ENCODE measurements around the gene CTNNBIP1.

The CTNNBIP1 gene

DNA sequence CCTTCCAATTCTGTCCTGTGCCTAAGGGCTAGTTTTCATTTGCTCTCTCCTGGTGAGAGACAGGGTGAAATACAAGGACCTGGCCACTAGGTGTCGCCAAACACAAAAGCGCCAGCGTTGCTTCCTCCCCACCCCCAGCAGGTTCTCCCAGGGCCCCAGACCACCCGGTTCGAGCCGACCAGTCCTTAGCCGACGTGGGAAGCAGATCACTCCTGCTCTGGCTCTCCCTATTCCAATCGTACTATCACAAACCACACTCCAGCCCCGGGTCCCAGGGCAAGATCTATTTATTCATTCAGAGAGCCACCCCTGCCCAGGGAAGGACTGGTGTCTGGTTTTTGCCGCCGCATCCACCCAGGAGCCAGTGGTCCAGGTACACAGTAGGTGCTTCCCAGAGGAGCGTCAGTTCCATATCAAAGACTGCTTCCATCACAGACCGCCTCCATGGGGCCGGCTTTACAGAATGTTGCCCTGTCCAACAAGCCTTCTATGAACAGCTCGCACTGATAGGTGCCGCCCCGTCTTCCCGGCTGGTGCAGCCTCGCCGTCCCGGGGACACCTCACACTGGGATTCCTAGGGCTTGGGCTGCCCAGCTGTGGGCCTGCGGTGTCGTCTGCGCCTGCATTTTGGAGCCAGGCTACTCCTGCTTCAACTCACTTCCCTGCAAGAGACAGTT lies 35.0 kb downstream of the CTNNBIP1 start:
- no peak overlapping the region for H3K18ac ChIP-seq (ENCODE audit: low read length)
- H3K79me2 ChIP-seq (ENCODE audit: control insufficient read depth, insufficient read depth, low read length, poor library complexity) = no peaks in the 10 kb centered on the region
- no peak overlapping the region for H2BK12ac ChIP-seq (ENCODE audit: low read length)
- no peak overlapping the region for H3K9ac ChIP-seq (ENCODE audit: low read length)
- no CpG with 5 or more reads among the region's 25 CpGs for WGBS (ENCODE audit: extremely low coverage, insufficient coverage, insufficient read length)
- no peak overlapping the region for H3K23ac ChIP-seq (ENCODE audit: low read length)
- no peak overlapping the region for H3K4me3 ChIP-seq (ENCODE audit: low read depth, low read length)
- no peak overlapping the region for H3K27ac ChIP-seq (ENCODE audit: low read depth, low read length)
- H4K91ac ChIP-seq (ENCODE audit: low read depth, low read length) = no peak overlapping the region
- H3K4ac ChIP-seq (ENCODE audit: low read depth, low read length) = no peak overlapping the region
- H2BK5ac ChIP-seq (ENCODE audit: low read depth, low read length, poor library complexity) = no peak overlapping the region
- no peaks in the 10 kb centered on the region for H3K9me3 ChIP-seq (ENCODE audit: insufficient read depth, low read depth, low read length)
- no peak overlapping the region for H3K14ac ChIP-seq (ENCODE audit: low read length)
- H3K36me3 ChIP-seq (ENCODE audit: control insufficient read depth in 1 of 2, insufficient read depth in 2 of 2, low read length in 2 of 2) = peaks cover 4 to 12% of the 10 kb centered on the region in 2 experiments
- H4K8ac ChIP-seq (ENCODE audit: low read depth, low read length) = no peak overlapping the region
- H3K4me2 ChIP-seq (ENCODE audit: low read length) = peak overlapping the region; percentile 27
- H3K79me1 ChIP-seq (ENCODE audit: low read length) = no peaks in the 10 kb centered on the region
- no peak overlapping the region for H2AFZ ChIP-seq (ENCODE audit: insufficient read depth, low read length, poor library complexity)
- H2BK120ac ChIP-seq (ENCODE audit: insufficient read depth, low read length, poor library complexity) = no peak overlapping the region
- peak; percentile 42 to 79 for DNase-seq
- H4K12ac ChIP-seq (ENCODE audit: low read depth, low read length) = no peak overlapping the region
- no peak overlapping the region for H2AK5ac ChIP-seq (ENCODE audit: low read length)
- H3K4me1 ChIP-seq (ENCODE audit: control insufficient read depth in 1 of 2, insufficient read depth in 2 of 2, low read length in 2 of 2) = peaks cover 2 to 3% of the 10 kb centered on the region in 2 experiments
- no peaks in the 10 kb centered on the region for H3K27me3 ChIP-seq (ENCODE audit: insufficient read depth, low read length)

DNA sequence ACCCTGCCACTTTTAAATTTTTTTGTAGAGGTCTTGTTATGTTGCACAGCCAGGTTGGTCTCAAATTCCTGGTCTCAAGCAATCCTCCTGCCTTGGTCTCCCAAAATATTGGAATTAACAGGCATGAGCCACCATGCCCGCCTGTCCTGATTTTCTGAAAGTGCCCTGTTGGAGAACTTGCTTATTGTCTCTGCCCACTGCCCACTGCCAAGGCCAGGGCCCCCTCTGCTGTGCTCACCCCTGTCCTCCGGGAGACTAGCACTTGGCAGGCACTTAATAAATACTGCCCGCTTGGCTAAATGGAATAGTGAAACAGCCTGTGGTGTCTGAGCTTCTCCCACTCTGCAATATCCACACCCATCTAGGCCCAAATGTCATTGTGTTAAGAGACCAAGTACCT lies 35.7 kb downstream of the CTNNBIP1 start:
- Histone ChIP-seq H4K12ac (ENCODE audit: low read depth, low read length) (no peak overlapping the region), H2BK120ac (ENCODE audit: insufficient read depth, low read length, poor library complexity) (no peak overlapping the region), H2AK5ac (ENCODE audit: low read length) (no peak overlapping the region), H3K18ac (ENCODE audit: low read length) (no peak overlapping the region), H3K36me3 (ENCODE audit: control insufficient read depth in 1 of 2, insufficient read depth in 2 of 2, low read length in 2 of 2) (peaks cover 7 to 14% of the 10 kb centered on the region in 2 experiments), H4K8ac (ENCODE audit: low read depth, low read length) (no peak overlapping the region), H3K9me3 (ENCODE audit: insufficient read depth, low read depth, low read length) (no peaks in the 10 kb centered on the region), H3K4ac (ENCODE audit: low read depth, low read length) (no peak overlapping the region), H3K4me1 (ENCODE audit: control insufficient read depth in 1 of 2, insufficient read depth in 2 of 2, low read length in 2 of 2) (peaks cover 2 to 3% of the 10 kb centered on the region in 2 experiments), H3K79me2 (ENCODE audit: control insufficient read depth, insufficient read depth, low read length, poor library complexity) (no peaks in the 10 kb centered on the region), H3K27ac (ENCODE audit: low read depth, low read length) (no peak overlapping the region), H3K9ac (ENCODE audit: low read length) (no peak overlapping the region), H3K14ac (ENCODE audit: low read length) (no peak overlapping the region), H4K91ac (ENCODE audit: low read depth, low read length) (no peak overlapping the region), H2AFZ (ENCODE audit: insufficient read depth, low read length, poor library complexity) (no peak overlapping the region), H3K4me2 (ENCODE audit: low read length) (no peak overlapping the region), H3K4me3 (ENCODE audit: low read depth, low read length) (no peak overlapping the region), H2BK12ac (ENCODE audit: low read length) (no peak overlapping the region), H3K27me3 (ENCODE audit: insufficient read depth, low read length) (no peaks in the 10 kb centered on the region), H2BK5ac (ENCODE audit: low read depth, low read length, poor library complexity) (no peak overlapping the region), H3K23ac (ENCODE audit: low read length) (no peak overlapping the region), H3K79me1 (ENCODE audit: low read length) (no peaks in the 10 kb centered on the region)
- no CpG with 5 or more reads among the region's 3 CpGs for WGBS (ENCODE audit: extremely low coverage, insufficient coverage, insufficient read length)
- DNase-seq = no peak

DNA sequence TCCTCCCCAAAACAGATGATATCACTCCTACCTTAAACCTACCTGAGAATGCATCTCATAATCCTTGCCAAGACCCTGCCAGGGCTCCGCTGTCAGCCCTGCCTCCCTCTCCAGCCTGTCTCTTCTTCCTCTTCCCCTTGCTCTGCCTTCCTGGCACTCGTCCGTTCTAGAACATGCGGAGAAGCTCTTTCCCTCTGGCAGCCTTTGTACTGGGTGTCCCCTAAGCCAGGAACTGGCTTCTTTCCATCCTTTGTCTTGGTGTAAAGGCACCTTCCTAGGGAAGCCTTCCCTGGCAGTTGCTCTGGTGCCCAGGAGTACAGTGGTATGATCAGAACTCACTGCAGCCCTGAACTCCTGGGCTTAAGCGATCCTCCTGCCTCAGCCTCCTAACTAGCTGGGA lies 36.1 kb downstream of the CTNNBIP1 start:
- Histone ChIP-seq H3K4me2 (ENCODE audit: low read length) (no peak overlapping the region), H2AK5ac (ENCODE audit: low read length) (no peak overlapping the region), H3K4ac (ENCODE audit: low read depth, low read length) (no peak overlapping the region), H3K9ac (ENCODE audit: low read length) (no peak overlapping the region), H2BK5ac (ENCODE audit: low read depth, low read length, poor library complexity) (no peak overlapping the region), H3K4me1 (ENCODE audit: control insufficient read depth in 1 of 2, insufficient read depth in 2 of 2, low read length in 2 of 2) (peaks cover 2 to 3% of the 10 kb centered on the region in 2 experiments), H3K14ac (ENCODE audit: low read length) (no peak overlapping the region), H2BK120ac (ENCODE audit: insufficient read depth, low read length, poor library complexity) (no peak overlapping the region), H4K8ac (ENCODE audit: low read depth, low read length) (no peak overlapping the region), H3K4me3 (ENCODE audit: low read depth, low read length) (no peak overlapping the region), H3K27ac (ENCODE audit: low read depth, low read length) (no peak overlapping the region), H3K27me3 (ENCODE audit: insufficient read depth, low read length) (no peaks in the 10 kb centered on the region), H2BK12ac (ENCODE audit: low read length) (no peak overlapping the region), H4K12ac (ENCODE audit: low read depth, low read length) (no peak overlapping the region), H3K9me3 (ENCODE audit: insufficient read depth, low read depth, low read length) (no peaks in the 10 kb centered on the region), H3K79me2 (ENCODE audit: control insufficient read depth, insufficient read depth, low read length, poor library complexity) (no peaks in the 10 kb centered on the region), H4K91ac (ENCODE audit: low read depth, low read length) (no peak overlapping the region), H3K23ac (ENCODE audit: low read length) (no peak overlapping the region), H3K79me1 (ENCODE audit: low read length) (no peaks in the 10 kb centered on the region), H3K36me3 (ENCODE audit: control insufficient read depth in 1 of 2, insufficient read depth in 2 of 2, low read length in 2 of 2) (peaks cover 9 to 14% of the 10 kb centered on the region in 2 experiments), H3K18ac (ENCODE audit: low read length) (no peak overlapping the region), H2AFZ (ENCODE audit: insufficient read depth, low read length, poor library complexity) (no peak overlapping the region)
- no peak for DNase-seq
- no CpG with 5 or more reads among the region's 5 CpGs for whole genome bisulfite sequencing (ENCODE audit: extremely low coverage, insufficient coverage, insufficient read length)

- no peak overlapping the region for H3K27ac ChIP-seq (ENCODE audit: low read depth, low read length)
- no peak overlapping the region for H4K8ac ChIP-seq (ENCODE audit: low read depth, low read length)
- peaks cover 10 to 14% of the 10 kb centered on the region in 2 experiments for H3K36me3 ChIP-seq (ENCODE audit: control insufficient read depth in 1 of 2, insufficient read depth in 2 of 2, low read length in 2 of 2)
- whole genome bisulfite sequencing (ENCODE audit: extremely low coverage, insufficient coverage, insufficient read length) = no CpG with 5 or more reads among the region's 5 CpGs
- H3K4me3 ChIP-seq (ENCODE audit: low read depth, low read length) = no peak overlapping the region
- H3K23ac ChIP-seq (ENCODE audit: low read length) = peak overlapping the region; percentile 42
- H3K14ac ChIP-seq (ENCODE audit: low read length) = no peak overlapping the region
- H4K12ac ChIP-seq (ENCODE audit: low read depth, low read length) = no peak overlapping the region
- H3K27me3 ChIP-seq (ENCODE audit: insufficient read depth, low read length) = no peaks in the 10 kb centered on the region
- H2AFZ ChIP-seq (ENCODE audit: insufficient read depth, low read length, poor library complexity) = no peak overlapping the region
- H2BK120ac ChIP-seq (ENCODE audit: insufficient read depth, low read length, poor library complexity) = no peak overlapping the region
- H2BK12ac ChIP-seq (ENCODE audit: low read length) = no peak overlapping the region
- H4K91ac ChIP-seq (ENCODE audit: low read depth, low read length) = no peak overlapping the region
- no peaks in the 10 kb centered on the region for H3K79me1 ChIP-seq (ENCODE audit: low read length)
- H3K79me2 ChIP-seq (ENCODE audit: control insufficient read depth, insufficient read depth, low read length, poor library complexity) = no peaks in the 10 kb centered on the region
- H3K9me3 ChIP-seq (ENCODE audit: insufficient read depth, low read depth, low read length) = no peaks in the 10 kb centered on the region
- no peak overlapping the region for H3K9ac ChIP-seq (ENCODE audit: low read length)
- H3K4ac ChIP-seq (ENCODE audit: low read depth, low read length) = no peak overlapping the region
- no peak overlapping the region for H2BK5ac ChIP-seq (ENCODE audit: low read depth, low read length, poor library complexity)
- DNase-seq = no peak
- H3K4me2 ChIP-seq (ENCODE audit: low read length) = no peak overlapping the region
- peaks cover 2 to 3% of the 10 kb centered on the region in 2 experiments for H3K4me1 ChIP-seq (ENCODE audit: control insufficient read depth in 1 of 2, insufficient read depth in 2 of 2, low read length in 2 of 2)
- no peak overlapping the region for H2AK5ac ChIP-seq (ENCODE audit: low read length)
- no peak overlapping the region for H3K18ac ChIP-seq (ENCODE audit: low read length)
Observed at GRCh38 chr1:9873385-9873784, 36.7 kb downstream of the CTNNBIP1 start.
